GM18909 (cell line): ENCODE measurements around the gene ZNF622.
A peak's percentile ranks its signal among the peaks of the same experiment; 100 is the strongest.

Source experiments
- ATAC-seq: cut with Tn5 transposase; IDR thresholded peaks from one replicate; pipeline ENCODE4 v1.9.1; 2021; ENCODE audit warnings: mild to moderate bottlenecking; ENCODE audit not compliant: unreplicated experiment, poor library complexity

The ZNF622 gene, protein sequence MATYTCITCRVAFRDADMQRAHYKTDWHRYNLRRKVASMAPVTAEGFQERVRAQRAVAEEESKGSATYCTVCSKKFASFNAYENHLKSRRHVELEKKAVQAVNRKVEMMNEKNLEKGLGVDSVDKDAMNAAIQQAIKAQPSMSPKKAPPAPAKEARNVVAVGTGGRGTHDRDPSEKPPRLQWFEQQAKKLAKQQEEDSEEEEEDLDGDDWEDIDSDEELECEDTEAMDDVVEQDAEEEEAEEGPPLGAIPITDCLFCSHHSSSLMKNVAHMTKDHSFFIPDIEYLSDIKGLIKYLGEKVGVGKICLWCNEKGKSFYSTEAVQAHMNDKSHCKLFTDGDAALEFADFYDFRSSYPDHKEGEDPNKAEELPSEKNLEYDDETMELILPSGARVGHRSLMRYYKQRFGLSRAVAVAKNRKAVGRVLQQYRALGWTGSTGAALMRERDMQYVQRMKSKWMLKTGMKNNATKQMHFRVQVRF

GRCh38 chr5:16465544-16466432, at the start of gene ZNF622:
Gene ZNF622 (minus strand): TSS chr5:16465800. CDS start chr5:16465665, 135 bp downstream.
- ATAC-seq: peak; percentile 91

DNA sequence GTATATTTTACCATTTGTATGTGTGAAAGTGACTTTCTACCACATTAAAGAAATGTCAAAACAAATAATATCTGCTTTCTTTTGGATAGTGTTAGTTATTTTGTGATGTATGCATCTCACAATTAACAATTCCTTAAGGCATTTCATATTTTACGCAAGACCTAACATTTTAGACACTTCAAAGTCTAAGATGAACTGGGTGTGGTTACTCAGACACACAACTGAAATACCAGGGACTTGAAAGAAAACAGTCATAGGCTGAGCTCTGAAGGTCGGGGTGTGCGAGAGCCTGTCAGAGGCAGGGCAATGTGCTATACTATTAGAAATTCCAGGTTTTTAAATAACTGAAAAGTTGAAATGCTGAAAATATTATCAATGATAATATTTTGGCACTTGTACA, 44.5 kb upstream of the ZNF622 start:
- no peak for ATAC-seq

GRCh38 chr5:16508730-16509531, 43.3 kb upstream of the ZNF622 start:
- ATAC-seq: no peak

DNA sequence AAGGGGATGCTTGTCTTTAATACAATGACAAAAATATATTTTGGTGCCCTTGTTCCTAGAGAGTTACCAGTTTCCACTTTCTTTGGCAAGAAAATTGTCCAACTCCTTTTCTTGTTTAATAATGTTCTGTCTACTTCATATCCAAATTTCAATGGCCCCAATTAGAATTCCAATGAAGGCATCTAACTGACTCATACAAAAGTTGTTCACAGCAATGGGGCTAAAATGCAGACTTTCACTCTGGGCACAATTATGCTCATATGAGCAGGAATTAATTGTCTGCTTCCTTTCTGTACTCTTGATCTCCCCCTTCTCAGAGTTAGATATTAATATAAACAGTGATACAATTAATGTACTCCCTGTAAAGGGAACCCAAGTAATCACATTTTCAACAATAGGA, 42.1 kb upstream of the ZNF622 start:
- ATAC-seq: no peak

- ATAC-seq: no peak
Observed at GRCh38 chr5:16505904-16506303, 40.3 kb upstream of the ZNF622 start.

DNA sequence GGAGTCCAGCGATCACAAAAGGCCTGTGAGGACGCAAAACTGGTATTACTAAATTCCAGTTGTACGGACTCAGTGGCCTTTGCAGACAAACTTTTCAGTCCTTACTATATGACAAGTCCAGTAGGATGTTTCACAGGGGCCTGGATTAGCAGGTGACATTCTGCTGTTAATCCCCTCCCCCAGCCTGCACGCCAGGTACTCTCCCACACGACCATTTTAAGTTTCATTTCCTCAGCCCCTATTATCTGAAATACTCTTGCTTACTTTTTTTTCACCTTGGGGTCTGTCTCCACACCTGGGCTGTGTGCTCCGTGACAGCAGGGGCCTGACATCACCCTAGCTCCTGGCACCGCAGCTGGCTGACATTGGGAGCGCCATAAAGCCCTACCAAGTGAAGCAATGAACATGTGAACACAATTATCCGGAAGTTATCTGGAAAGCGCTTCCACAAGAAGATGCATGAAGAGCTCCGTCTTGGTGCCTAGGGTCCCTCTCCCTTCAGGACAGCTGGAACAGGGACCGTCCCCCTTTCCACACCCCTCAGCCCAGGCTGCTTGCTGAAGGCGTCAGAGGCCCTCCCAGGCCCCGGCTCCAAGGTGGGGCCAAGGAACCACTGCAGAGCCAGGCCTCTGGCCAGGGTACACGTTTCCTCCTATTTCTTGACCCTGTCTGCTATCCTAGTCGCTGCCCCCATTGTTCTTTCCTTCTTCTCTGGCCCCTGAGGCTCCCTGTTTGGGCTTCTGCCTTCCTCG, 39.7 kb upstream of the ZNF622 start:
- no peak for ATAC-seq

GRCh38 chr5:16504571-16504970, 39.0 kb upstream of the ZNF622 start:
- no peak for ATAC-seq

- no peak for ATAC-seq
Observed at GRCh38 chr5:16502866-16503265, 37.3 kb upstream of the ZNF622 start.

DNA sequence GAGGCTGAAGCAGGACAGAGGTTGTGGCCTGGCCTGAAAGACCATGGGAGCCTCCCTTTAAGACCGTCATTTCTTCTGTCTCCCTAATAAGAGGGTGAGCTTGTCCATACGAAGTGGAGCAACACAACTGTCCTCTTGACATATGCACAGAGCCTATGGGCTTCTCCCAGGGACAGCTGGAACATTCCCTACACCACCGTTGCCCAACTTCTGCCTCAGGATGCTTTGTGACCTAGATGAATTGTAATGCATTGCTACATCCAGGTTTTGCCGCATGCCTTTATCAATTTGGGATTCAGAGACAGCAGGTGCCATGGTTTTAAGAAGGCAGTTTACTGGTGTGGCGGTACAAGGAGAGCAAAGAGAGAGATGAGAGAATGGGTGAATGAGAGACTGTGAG, 34.4 kb upstream of the ZNF622 start:
- ATAC-seq: no peak

DNA sequence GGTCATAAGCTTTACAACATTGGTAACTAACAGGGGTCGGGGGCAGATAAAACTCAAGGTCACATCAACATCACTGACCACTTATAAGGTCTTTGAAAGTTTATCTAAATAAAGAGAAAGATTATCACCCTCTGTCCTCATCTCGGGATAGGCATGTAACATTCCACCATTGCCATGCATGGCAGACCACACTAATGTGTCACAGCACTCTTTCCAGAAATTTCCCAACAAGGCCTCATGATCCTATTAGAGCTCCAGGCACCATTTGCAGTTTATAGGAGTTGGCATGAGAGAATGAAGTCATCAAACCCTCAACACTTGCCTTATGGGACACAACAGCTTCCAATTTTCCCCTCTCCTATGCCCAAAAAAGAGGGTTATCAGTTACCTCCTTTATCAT, 31.9 kb upstream of the ZNF622 start:
- no peak for ATAC-seq

- no peak for ATAC-seq
Observed at GRCh38 chr5:16493261-16493660, 27.7 kb upstream of the ZNF622 start.

DNA sequence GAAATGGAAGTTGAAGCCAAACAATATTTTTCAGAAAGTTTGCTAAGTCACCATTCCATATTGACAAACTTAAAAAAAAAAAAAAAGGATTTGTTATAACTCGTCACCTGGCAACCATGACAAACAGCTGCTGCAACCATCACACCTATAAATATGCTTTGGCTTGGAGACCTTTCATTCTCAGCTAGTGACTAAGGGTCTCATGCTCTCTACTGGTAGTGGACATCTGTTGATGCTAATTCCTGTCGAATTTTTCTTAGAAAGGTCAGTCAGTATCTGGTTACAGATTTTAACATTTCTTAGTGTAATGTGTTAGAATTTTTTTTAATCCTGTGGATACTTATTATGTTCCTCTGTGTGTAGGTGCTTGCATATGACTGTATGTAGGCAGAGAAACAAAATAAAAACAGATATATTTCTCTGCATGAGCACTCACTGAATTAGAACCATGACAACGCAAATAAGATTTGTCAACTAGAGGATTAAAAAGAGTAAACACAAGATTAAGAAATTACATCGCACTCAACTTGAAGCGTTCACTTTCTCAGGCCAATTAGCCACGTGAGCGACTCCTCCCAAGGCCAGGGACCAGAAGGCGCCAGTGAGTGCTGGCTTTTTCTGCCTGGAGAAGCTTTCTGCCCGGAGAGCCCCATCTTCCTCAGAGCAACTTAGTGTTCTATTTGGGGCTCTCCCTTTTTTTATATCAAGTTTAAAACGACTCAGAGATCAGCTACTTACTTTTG, 27.0 kb upstream of the ZNF622 start:
- ATAC-seq: no peak

GRCh38 chr5:16490911-16491310, 25.3 kb upstream of the ZNF622 start:
- ATAC-seq: no peak

- peak; percentile 77 for ATAC-seq
Observed at GRCh38 chr5:16489322-16489791, 23.8 kb upstream of the ZNF622 start.

DNA sequence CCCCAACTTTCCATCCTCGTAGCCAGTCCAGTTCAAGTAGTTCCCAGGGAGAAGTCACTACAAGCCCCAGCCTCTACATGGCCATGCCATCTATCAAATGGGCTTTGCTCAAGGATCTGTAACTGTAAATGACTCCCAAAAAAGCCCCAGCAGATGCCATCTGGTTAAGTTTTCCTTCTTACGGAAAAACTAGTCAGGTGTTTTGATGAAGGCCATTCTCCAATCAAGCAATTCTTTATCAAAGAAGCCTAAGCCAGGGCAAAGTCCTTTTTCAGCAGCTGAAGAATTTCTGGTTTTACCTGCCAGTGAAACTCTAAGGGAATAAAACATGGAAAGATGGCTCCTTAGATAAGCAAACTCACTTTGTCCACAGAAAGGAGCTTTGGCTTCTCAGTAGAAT, 21.9 kb upstream of the ZNF622 start:
- no peak for ATAC-seq

DNA sequence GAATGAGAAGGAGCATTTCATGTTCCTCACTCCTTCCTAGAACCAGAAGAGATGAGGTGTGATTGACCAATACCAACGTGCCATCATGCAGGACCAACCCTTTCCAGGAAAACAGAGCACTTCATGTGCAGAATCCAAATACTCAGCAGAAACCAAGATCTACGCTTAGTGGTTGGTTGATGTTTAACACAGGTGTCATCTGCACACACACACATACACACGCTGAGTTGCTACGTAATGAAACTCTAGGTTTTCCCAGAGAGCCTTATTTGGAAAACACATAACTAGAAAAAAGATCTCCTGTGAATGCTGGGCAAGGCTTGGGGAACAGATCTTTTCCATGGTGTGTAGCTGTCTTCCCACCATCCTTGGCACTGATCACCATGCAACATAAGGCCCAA, 21.1 kb upstream of the ZNF622 start:
- no peak for ATAC-seq

GRCh38 chr5:16485656-16486055, 20.1 kb upstream of the ZNF622 start:
- ATAC-seq: no peak

- ATAC-seq: no peak
Observed at GRCh38 chr5:16484081-16484480, 18.5 kb upstream of the ZNF622 start.

DNA sequence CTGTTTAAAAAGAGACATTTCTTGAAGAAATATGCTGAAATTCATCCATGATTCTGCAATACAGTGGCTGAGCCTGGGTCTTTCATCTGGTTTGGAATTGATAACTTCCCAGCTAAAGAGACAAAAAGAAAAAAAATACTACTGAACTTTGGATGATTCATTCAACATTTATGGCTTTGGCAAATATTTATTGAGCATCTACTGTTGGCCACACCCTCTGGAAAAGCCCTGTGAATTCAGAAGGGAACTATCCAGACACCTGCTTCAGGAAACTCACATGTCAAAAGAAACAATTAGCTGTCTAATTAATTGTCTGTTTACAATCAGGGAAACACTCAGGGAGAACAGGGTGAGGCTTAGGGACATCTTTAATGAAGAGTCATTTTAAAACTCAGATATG, 17.8 kb upstream of the ZNF622 start:
- no peak for ATAC-seq
